DOHH2 (cell line): ENCODE data around the gene RXRA.

Experiments used
- H3F3A ChIP-seq: fragments of 200-600 bp; sonication (generic), shearing (Covaris generic); 2 replicates; pipeline ENCODE4 v1.6.0; 2016; ENCODE audit warnings: antibody characterized with exemption, mild to moderate bottlenecking; ENCODE audit not compliant: control insufficient read depth, insufficient read depth
- H3K27ac ChIP-seq: fragments of 200-600 bp; sonication (generic); 2 replicates; pipeline ENCODE4 v1.5.1; 2014; ENCODE audit warnings: low read depth, mild to moderate bottlenecking, low read length, moderate library complexity
- H3K27me3 ChIP-seq: fragments of 200-600 bp; sonication (generic); 2 replicates; pipeline ENCODE4 v1.6.1; 2014; ENCODE audit warnings: mild to moderate bottlenecking, low read length, mixed read lengths; ENCODE audit not compliant: control insufficient read depth
- H3K36me3 ChIP-seq: fragments of 200-600 bp; sonication (generic); 2 replicates; pipeline ENCODE4 v1.6.1; 2014; ENCODE audit warnings: mild to moderate bottlenecking, low read length, moderate library complexity, mixed read lengths; ENCODE audit not compliant: control insufficient read depth
- H3K4me1 ChIP-seq: fragments of 200-600 bp; sonication (generic); 2 replicates; pipeline ENCODE4 v1.6.1; 2014; ENCODE audit warnings: mild to moderate bottlenecking, low read length, mixed read lengths; ENCODE audit not compliant: control insufficient read depth
- H3K4me2 ChIP-seq: fragments of 200-600 bp; sonication (generic); 2 replicates; pipeline ENCODE4 v1.6.0; 2014; ENCODE audit warnings: mild to moderate bottlenecking, low read length, moderate library complexity
- H3K4me3 ChIP-seq: fragments of 200-600 bp; sonication (generic); 2 replicates; pipeline ENCODE4 v1.5.1; 2014; ENCODE audit warnings: mild to moderate bottlenecking, low read length, mixed read lengths
- H3K79me2 ChIP-seq: fragments of 200-600 bp; sonication (generic); 2 replicates; pipeline ENCODE4 v1.6.1; 2014; ENCODE audit warnings: mild to moderate bottlenecking, low read length, mixed read lengths; ENCODE audit not compliant: control insufficient read depth
- H3K9me2 ChIP-seq: fragments of 200-600 bp; sonication (generic); replicated peaks from 2 replicates; pipeline ENCODE4 v1.6.1; 2014; ENCODE audit warnings: mild to moderate bottlenecking, low read length, mixed read lengths; ENCODE audit not compliant: control insufficient read depth
- H3K9me3 ChIP-seq: fragments of 200-600 bp; sonication (generic); 2 replicates; pipeline ENCODE4 v1.6.1; 2014; ENCODE audit warnings: antibody characterized with exemption, low read length, mixed read lengths; ENCODE audit not compliant: control insufficient read depth, insufficient read depth
- H4K20me1 ChIP-seq: fragments of 200-600 bp; sonication (generic); 2 replicates; pipeline ENCODE4 v1.6.0; 2014; ENCODE audit warnings: low read depth, mild to moderate bottlenecking, antibody characterized with exemption, low read length, moderate library complexity; ENCODE audit not compliant: control insufficient read depth, insufficient read depth
- CTCF ChIP-seq: fragments of 200-600 bp; sonication (generic); IDR thresholded peaks from one replicate; pipeline ENCODE4 v1.5.1; 2014; ENCODE audit warnings: antibody characterized with exemption, mild to moderate bottlenecking, low read depth, low read length; ENCODE audit not compliant: poor library complexity, severe bottlenecking
- EZH2phosphoT487 ChIP-seq: fragments of 200-600 bp; sonication (generic); IDR thresholded peaks from 2 replicates; pipeline ENCODE4 v1.6.1; 2017; ENCODE audit warnings: borderline replicate concordance, mild to moderate bottlenecking, antibody characterized with exemption, low read length, moderate library complexity, mixed read lengths

RXRA gene

GRCh38 chr9:134418354-134418753 lies 92.1 kb downstream of the RXRA start:
- TF ChIP-seq EZH2phosphoT487 (no peak), CTCF (no peak)
- Histone ChIP-seq H3K4me2 (no peak overlapping the region), H3K9me3 (no peaks in the 10 kb centered on the region), H3K36me3 (no peaks in the 10 kb centered on the region), H4K20me1 (no peaks in the 10 kb centered on the region), H3K27ac (no peak overlapping the region), H3K4me3 (no peak overlapping the region), H3K79me2 (no peaks in the 10 kb centered on the region), H3K27me3 (no peaks in the 10 kb centered on the region), H3K9me2 (no peaks in the 10 kb centered on the region), H3F3A (no peaks in the 10 kb centered on the region), H3K4me1 (no peaks in the 10 kb centered on the region)

- H3K4me3 ChIP-seq: no peak overlapping the region
- TF ChIP-seq CTCF (no peak), EZH2phosphoT487 (no peak)
Observed at GRCh38 chr9:134419000-134419683, 92.9 kb downstream of the RXRA start.

GRCh38 chr9:134419684-134420076 lies 93.4 kb downstream of the RXRA start:
- no peaks in the 10 kb centered on the region for H3K36me3 ChIP-seq

More at GRCh38 chr9:134419000-134419683, 92.9 kb downstream of the RXRA start:
- Histone ChIP-seq H3K27me3 (no peaks in the 10 kb centered on the region), H3K79me2 (no peaks in the 10 kb centered on the region), H3K9me3 (no peaks in the 10 kb centered on the region), H4K20me1 (no peaks in the 10 kb centered on the region), H3K27ac (no peak overlapping the region), H3K36me3 (no peaks in the 10 kb centered on the region), H3K4me2 (no peak overlapping the region), H3F3A (no peaks in the 10 kb centered on the region), H3K9me2 (no peaks in the 10 kb centered on the region), H3K4me1 (no peaks in the 10 kb centered on the region)

More at GRCh38 chr9:134419684-134420076, 93.4 kb downstream of the RXRA start:
- H3K4me1 ChIP-seq: no peaks in the 10 kb centered on the region
- H3K9me3 ChIP-seq: no peaks in the 10 kb centered on the region
- no peak overlapping the region for H3K4me2 ChIP-seq
- H3K27ac ChIP-seq: no peak overlapping the region
- no peaks in the 10 kb centered on the region for H3K27me3 ChIP-seq
- no peaks in the 10 kb centered on the region for H3K9me2 ChIP-seq
- peak; percentile 54 for TF ChIP-seq CTCF
- no peak for TF ChIP-seq EZH2phosphoT487
- no peak overlapping the region for H3K4me3 ChIP-seq
- no peaks in the 10 kb centered on the region for H4K20me1 ChIP-seq
- H3K79me2 ChIP-seq: no peaks in the 10 kb centered on the region
- no peaks in the 10 kb centered on the region for H3F3A ChIP-seq
